GM19395 (cell line): Measurements from ENCODE around the gene ANKRD36C.
"Not testable (repeated sequence)": the region's sequence is repeated elsewhere in the genome, so short reads cannot be mapped to it uniquely, and the experiment has no call there.

ENCODE experiments used
- ATAC-seq: cut with Tn5 transposase; IDR thresholded peaks from one replicate; pipeline ENCODE4 v1.9.1; 2021; ENCODE audit warnings: mild to moderate bottlenecking, moderate library complexity; ENCODE audit not compliant: unreplicated experiment

The ANKRD36C gene

DNA sequence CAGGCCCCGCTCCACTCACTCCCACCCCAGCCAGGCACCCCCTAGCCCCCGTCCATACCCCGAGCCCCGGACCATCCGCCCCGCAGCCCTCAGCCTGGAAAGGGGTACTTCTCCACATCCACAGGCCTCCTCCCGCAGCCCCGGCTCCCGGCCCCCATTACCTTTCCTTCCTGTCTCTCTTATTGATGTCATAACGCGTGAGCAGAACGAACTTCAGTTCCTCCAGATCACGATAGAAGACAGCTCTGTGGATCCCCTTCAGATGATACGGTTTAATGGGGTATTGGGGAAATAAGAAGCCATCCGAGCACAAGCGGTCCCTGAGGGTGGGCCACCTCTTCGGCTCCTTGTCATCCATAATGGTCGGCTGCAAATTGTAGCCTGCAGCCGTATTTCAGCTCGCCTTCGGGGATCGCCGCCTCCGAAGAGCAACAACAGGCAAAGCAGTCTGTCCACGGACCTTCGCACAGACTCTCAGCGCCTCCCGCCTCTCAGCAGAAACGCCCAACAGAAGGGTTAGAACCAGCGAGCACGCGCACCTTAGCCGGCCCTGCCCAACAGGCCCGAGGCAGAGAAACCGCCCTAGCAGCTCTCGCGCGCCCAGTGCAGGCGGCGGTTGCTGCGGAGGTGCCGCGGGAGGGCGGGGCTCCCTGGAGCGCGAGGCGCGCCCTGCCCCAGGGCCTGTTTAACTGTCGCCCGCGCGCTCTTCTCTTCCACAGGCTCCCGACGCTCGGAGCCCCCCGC, at the start of gene ANKRD36C:
Gene ANKRD36C (minus strand): TSS at position 474 of the 744 bp plus-strand sequence. CDS start 116 bp downstream, at position 358.
- ATAC-seq = peak; percentile 88

DNA sequence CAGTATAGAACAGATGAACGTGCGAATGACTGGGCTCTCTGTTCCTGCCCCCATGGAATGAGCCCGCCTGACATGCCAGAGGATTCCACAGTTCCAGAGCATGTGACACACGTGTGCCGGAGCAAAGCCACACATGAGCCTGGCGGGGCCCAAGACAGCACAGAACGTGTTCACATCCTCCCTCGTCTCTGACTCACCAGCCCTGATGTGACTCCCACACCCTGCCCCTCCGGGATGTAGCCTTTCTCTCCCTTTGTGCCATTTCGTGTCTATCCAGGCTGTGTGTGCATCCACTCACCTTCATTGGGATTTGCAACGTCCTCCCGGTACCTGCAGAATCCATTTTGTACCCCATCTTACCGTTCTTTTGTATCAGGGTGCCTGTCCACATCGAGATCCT, 43.9 kb upstream of the ANKRD36C start:
- ATAC-seq = not testable (repeated sequence)

DNA sequence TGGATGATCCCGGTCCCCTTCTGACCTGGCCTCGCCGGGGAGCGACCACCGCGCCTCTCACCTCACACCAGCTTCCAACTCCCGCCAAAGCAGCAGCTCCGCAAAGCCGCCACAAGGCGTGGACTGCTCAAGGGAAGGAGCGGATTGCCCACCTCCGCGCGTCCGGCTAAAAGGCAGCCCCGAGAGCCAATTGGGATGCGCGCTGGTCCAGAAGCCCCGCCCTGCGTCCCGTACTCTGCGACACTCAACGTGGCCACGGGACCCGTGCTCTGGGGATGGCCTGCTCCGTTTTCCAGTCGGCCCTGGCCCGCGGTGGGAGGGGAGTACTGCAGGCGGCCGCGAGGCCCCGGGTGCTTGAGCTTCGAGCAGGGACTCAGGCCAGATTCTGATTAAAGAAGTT, 43.2 kb upstream of the ANKRD36C start, which contains the start of gene GPAT2:
Gene GPAT2 (minus strand): TSS at position 125 of the 400 bp plus-strand sequence. CDS start 2,557 bp downstream, outside the sequence.
- not testable (repeated sequence) for ATAC-seq

DNA sequence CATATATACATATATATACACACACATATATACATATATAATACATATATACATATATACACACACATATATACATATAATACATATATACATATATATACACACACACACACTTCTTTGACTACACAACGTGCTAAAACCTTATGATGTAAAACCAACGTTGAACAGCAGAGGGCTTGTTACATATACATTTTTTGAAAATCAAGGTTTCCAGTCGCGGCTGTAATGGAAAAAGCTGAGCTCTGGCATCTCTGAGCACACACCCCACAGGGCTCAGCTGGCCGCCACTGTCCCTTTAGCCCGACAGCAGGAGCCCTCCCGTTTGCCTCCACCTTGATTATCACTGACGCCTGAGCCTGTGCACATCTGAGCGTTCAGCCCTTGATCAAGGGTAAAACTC, 42.4 kb upstream of the ANKRD36C start:
- not testable (repeated sequence) for ATAC-seq

DNA sequence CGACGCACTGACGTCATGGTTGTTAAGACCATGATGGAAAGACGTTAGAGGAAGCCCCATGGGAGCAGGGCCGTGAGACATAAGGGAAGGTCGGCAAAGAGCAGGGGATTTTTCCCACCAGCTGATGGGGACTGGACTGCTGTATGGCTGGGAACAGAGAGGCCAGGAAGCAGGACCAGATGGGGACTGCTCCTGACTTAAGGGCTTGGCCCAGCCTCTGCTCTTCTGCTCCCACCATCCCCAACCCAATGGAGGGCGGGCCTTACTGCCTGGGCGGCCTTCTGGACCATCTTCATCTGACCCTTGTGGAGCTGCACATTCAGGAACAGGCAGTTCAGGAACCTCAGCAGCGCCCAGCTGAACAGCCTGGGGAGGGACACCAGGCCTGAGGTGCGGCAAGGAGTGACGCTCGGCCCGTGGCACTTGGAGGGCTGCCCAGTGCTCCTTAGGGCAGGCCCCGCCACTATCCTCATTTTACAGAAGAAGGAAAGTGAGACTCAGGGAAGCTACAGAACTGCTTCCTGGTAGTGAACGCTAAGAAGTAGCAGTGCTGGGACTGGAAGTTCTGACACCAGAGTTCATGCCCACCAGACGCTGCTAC, 36.2 kb upstream of the ANKRD36C start:
- ATAC-seq = not testable (repeated sequence)

DNA sequence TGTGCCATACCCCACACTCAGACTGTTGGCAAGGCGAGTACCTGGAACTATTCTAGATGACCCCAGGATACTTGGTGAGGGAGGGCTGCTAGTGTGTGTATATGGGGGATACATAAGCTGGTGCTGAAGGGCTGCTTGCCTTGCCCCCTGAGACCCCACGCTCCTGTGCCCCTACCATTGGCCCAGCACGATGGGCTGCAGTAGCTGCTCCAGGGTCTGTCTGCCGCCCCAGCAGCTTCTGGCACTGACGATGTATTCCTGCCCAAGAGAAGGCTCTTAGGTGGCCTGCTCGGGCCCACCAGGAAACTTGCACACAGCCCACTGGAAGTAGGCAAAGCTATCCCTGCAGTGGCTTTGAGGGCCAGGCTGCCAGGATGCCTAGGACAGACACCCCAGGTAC, 34.1 kb upstream of the ANKRD36C start:
- ATAC-seq = not testable (repeated sequence)

DNA sequence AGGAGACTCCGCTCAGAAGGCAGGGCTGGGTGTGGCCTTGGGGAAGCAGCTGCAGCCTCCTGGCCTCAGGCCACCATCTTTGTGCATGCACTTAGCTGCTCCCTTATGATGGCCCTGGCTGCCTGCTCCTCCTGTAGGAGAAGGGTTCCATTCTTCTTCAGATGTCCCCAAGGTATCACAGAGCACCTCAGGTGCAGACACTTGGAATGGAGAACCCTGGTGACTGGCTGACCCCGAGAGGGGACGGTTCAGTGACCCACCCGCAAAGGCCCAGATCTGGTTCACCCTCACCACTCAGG, 33.5 kb upstream of the ANKRD36C start:
- no peak for ATAC-seq

DNA sequence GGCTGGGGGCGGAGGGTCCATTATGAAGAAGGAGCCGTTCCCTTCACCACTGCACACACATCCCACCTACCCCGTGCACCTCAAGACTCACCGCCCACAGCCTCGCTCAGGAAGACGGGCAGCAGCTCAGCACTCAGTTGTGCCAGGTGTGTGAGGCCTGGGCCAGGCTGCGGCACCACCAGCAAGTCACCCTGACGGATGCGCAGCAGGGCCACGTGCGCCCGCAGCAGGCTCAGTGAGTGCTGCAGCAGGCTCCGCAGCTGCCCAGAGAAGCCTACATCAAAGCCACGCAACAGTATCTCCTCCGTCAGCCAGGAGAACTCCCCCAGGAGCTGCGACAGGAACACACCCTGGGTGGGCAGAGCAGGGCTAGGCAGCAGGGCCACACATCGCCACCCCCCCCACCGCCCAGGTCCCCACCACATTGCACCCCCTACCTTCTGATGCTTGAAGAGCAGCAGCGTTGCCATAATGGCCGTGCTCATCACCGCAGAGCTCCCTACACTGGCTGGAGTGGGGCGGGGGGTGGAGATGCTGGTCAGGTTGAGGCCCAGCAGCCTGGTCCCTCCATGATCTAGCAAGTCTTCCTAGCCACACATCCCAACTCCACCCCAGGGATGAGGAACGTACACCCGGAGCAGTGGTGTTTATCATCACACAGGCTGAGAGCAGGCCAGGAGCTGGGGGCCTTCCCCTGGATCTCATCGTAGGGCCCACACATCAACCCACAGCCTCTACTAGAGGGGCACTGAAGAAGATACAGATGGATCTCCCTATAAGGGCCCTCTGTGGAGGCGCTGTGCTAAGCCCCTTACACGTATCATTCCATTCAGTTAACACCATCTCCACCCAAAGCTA, 32.9 kb upstream of the ANKRD36C start:
- ATAC-seq = no peak

DNA sequence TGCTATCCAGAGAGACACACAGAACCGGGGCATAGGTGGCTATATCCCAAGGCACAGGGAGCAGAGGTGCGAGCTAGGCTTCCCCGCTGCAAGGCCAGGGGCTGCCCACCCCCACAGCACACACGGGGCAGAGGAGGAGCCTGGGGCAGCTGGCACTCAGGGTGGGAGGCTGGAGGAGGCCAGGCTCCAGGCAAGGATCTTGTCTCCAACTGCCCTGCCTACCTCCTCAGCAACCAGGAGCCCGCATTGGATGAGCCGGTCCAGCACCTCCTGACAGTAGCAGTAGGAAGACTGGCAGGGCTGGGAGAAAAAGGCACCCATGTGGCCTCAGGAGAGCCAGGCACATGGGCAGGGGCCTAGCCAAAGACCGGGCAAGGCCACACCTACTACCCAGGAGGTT, 32.1 kb upstream of the ANKRD36C start:
- not testable (repeated sequence) for ATAC-seq

DNA sequence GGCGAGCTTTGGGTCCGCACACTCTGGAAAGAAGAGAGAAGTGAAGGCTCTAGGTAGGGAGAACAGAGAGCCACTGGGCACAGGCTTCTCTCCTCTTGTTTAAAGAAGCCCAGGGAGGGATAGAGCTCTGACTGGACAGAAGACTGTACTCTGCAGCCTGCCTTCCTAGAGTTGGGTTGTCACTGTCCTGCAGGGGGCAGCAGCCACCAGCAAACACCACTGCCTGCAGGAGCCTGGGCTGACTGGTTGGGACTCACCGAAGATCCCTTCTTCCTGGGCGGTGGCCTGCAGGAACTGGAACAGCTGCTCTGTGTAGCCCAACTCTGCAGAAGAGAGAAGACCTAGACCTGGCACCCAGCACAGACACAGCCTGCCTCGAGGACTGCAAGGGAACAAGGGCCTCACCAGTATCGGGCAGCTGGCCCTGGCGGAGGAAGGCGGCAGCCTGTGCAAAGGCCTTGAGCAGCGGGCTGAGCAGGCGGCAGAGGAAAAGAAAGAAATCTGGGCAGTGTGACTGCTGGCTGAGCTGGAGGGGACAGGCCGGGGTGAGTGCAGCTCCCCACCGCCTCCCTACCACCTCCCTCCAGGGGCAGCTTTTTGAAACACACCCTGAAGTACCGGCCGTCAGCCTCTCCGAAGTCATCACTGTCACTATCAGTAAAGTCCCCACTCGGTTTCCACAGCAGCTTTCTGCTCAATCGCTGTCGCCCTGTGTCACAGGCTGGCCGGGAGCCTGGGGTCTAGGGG, 31.2 kb upstream of the ANKRD36C start:
- ATAC-seq = peak; percentile 76

DNA sequence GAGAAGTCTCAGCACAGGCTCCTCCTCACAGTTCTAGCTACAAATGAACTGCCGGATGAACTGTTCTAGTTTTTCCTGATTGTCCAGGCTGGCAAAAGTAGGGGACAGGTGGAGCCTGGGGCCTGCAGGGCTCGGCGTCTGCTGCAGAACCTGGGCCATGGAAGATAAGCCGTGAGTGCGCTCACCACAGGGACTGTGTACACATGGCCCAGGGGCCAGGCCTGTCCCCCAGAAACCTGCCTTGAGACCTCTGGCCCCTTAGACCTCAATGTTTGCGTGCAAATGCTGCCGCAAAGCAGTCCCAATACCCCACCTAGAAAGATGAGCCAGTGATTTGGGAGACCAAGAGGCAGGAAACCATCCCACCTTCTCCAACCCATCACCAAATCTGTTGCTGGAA, 30.5 kb upstream of the ANKRD36C start:
- ATAC-seq = not testable (repeated sequence)

DNA sequence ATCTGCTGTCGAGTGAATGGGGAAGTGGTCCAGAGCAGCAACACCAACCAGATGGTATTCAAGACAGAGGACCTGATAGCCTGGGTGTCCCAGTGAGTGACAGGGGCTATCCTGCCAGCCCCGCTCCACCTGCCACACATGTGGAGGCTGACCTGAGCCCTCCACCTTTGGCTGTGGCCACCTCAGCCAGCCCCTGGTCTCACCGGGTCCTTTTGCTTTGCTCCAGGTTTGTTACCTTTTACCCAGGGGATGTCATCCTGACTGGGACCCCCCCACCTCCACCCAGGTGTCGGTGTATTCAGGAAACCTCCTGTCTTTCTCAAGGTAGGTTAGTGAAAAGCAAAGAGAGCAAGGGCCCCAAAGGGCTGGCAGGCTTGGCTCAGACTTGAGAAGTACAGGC, 29.5 kb upstream of the ANKRD36C start:
- not testable (repeated sequence) for ATAC-seq

DNA sequence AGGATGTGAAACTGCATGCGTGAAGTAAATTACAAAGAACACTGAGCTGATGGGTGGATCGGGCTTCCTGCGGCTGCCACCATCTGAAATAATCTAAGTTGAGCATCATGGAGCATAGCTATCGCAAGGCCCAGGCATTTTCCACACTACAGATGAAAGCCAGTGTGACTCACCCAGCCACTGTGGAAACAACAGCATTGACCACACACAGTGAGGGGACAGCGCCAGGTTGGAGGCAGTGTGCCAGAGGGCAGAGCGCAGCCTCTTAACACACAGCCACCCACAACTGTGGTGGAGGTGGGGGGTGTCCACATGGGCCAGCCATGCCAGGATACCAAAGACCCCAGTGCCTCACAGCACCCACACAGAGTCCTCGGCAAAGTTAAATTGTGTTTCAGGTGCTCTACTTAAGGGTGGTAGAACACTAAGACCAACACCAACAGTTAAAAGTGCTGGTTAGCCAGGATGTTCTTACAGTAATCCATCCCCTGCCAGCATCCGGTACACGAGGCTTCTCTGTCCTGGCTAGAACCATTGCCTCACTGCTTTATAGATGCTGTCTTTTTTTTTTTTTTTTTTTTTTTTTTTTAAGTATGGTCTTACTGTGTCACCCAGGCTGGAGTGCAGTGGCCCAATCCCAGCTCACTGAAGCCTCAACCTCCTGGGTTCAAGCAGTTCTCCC, 28.4 kb upstream of the ANKRD36C start:
- not testable (repeated sequence) for ATAC-seq

DNA sequence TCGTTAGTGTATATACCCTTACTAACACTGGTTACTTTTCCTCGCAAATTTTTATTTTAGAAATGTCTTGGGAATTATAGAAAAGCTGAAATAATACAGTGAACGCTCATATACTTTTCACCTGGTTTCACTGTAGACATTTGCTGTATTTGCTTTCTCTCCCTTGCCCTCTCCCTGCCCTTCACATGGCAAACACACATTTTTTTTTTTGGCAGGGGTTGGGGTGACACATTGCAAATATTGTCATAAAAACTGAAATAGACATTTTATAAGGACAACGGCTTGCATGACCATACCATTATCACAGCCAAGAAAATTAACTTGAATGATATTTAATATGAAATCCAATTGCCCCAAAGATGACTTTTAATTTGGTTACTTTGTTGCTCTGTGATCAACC, 24.7 kb upstream of the ANKRD36C start:
- not testable (repeated sequence) for ATAC-seq

DNA sequence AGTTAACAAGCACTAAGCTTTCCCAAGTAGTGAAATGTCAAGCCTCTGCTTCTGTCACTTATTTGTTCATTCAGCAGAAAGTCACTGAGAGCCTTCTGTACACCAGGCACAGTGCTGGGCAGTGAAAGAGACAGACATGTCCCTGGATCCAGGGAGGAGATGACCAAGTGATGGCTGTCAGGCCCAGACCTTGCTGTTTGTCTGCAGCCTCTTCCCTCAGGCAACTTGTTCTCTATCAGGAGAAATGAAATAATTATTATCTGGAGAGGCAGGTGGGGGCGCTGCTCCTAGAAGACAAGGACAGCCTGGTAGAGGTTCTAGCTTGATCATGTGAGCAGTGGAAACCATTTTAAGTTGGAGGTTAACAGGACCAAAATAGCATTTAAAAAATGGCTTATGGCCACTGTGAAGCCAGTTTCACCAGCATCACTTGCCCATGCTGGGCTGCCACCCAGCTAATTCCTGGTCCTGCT, 21.2 kb upstream of the ANKRD36C start:
- not testable (repeated sequence) for ATAC-seq

DNA sequence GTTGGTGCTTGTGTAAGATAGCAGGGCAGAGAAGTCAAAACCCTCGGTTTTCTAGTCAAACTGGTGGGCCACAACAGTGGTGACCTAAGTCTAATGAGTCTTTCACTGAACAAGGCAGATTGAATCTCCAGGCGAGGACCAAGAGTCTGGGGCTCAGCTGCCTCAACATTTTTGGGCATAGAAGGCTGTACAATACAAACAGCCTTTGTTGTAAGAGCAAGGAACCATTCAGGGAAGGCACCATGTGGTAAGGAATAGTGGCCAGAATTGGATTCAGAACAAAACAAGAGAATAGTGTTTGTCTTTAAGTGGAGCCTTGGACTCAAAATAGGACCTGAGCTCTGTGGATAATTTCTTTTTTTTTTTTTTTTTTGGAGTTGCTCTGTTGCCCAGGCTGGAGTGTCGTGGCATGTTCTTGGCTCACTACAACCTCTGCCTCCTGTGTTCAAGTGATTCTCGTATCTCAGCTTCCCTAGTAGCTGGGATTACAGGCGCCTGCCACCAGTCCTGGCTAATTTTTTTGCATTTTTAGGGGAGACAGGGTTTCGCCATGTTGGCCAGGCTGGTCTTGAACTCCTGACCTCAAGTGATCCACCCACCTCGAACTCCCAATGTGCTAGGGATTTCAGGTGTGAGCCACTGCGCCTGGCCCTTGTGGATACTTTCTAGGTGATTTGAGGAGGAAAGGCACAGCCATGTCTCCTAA, 20.6 kb upstream of the ANKRD36C start:
- not testable (repeated sequence) for ATAC-seq

DNA sequence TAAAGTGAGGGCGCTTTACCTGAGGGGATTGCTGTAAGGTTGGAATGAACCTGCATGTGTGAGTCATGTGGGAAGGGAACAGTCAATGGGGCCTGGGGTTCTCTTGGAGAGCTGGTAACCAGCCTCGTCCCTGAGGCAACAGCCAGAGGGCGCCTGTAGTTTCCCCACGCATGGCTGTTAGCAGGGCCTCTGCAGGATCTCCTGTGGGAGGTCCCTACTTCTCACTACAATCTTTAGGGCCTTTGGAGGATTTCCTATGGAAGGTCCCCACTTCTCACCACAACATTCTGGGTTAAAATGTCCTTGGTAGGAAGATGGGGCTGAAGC, 19.5 kb upstream of the ANKRD36C start:
- not testable (repeated sequence) for ATAC-seq

DNA sequence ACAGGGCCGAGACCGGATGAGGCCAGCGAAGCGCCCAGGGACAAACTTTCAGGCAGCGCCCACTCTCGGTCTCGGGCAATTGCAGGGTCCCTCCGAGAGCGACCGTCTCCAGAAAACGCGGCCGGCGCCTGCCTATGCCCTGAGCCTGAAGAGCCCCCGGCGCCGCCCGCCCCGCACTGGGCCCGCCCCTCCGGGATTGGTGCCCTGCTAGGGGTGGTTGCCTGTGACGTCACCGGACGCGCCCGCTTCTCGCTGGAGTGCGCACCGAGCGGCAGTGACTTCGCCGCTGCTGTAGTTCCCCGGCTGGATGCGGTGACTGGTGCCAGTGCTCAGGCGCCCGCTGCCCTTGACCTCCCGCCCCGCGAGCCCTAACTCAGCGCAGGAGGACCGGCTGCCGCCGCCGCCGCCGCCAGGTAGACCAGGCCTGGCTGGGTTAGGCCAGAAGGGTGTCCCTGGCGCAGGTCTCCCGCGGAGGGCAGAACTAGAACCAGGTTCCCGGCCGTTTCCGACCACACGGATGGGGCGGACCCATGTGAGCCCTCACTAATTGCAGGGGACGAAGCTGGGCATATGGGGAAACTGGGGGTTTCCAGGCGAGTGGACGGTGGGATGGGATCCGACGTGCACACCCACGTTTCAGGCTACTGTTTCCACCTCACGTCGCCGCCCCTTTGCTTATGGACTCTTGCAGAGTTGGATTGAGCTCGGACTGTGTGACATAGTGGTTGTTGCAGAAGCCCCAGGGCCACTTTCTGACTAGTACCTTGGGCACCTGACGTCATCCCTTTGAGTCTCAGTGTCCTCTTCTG, 18.9 kb upstream of the ANKRD36C start:
- ATAC-seq = peak; percentile 93

DNA sequence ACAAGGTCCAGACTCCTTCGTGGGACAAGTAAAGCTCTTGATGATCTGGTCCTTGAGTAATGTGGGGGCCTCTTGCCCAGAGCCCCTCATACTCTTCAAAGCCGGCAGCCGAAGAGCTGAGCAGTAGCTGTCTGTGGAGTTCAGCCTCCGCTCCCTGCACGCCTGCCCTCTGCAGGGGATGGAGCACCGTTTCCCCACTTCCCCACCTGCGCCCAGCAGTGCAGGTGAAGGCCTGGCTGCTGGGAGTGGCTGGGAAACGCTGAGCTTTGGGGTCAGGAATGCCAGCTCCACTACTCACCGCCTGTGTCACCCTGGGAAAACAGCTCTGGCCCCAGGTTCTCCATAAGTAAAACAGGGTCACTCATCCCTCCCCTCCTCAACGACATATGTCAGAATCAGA, 18.2 kb upstream of the ANKRD36C start:
- ATAC-seq = peak; percentile 5
